Gastrocnemius medialis (tissue), 4 donors: Measurements from ENCODE around the gene PIK3R3. TPM values are rescaled to one million over a fixed set of nuclear protein-coding genes. Genes with fewer than 3 reads are reported as not detected.

Experiments used
- ATAC-seq, 2 donors: fragments of 150-250 bp; one replicate each; pipeline ENCODE4 v1.9.1; 2016
- DNase-seq, 2 donors: peaks; one replicate each; pipeline ENCODE4 v3.0.0-alpha.2; 2019
- H3K27ac ChIP-seq, 4 donors: fragments of 200-600 bp; sonication (generic); 1 replicate in 1 of 4; 2 replicates in 3 of 4; pipeline ENCODE4 v1.5.1; 2016 to 2018; ENCODE audit warnings: mild to moderate bottlenecking in 2 of 4, moderate library complexity in 1 of 4
- H3K27me3 ChIP-seq, 3 donors: fragments of 200-600 bp; sonication (generic) in 2 of 3; 1 replicate in 1 of 3; 2 replicates in 2 of 3; pipeline versions ENCODE4 v1.5.1 to v1.6.0; 2016 to 2019; ENCODE audit warnings: mild to moderate bottlenecking in 1 of 3, moderate library complexity in 1 of 3
- H3K36me3 ChIP-seq, 2 donors: fragments of 200-600 bp; sonication (generic) in 1 of 2; one replicate each; pipeline ENCODE4 v1.5.1; 2017 to 2018
- H3K4me1 ChIP-seq, 2 donors: fragments of 200-600 bp; sonication (generic) in 1 of 2; one replicate each; pipeline ENCODE4 v1.5.1; 2016 to 2017; ENCODE audit warnings: mild to moderate bottlenecking in 2 of 2
- H3K4me3 ChIP-seq, 4 donors: fragments of 200-600 bp; sonication (generic) in 3 of 4; 1 replicate in 1 of 4; 2 replicates in 3 of 4; pipeline ENCODE4 v1.5.1; 2016 to 2019; ENCODE audit warnings: mild to moderate bottlenecking in 2 of 4
- H3K9me3 ChIP-seq, 3 donors: fragments of 200-600 bp; sonication (generic) in 2 of 3; 1 replicate in 1 of 3; 2 replicates in 2 of 3; pipeline ENCODE4 v1.5.1; 2016 to 2019
- POLR2A ChIP-seq, 2 donors: fragments of 450-650 bp; IDR thresholded peaks; one replicate each; pipeline ENCODE4 v1.6.1; 2017; ENCODE audit warnings: antibody characterized with exemption in 2 of 2, mild to moderate bottlenecking in 2 of 2, moderate library complexity in 2 of 2
- in situ Hi-C, 4 donors: fragments of 200-750 bp; cut with MboI; loops; one replicate each; pipeline versions ENCODE4 v1.15.0 to v1.8.0; 2017; ENCODE audit warnings: low sequenced_read_pairs in 4 of 4
- intact Hi-C: fragments of 100-400 bp; cut with DNase I; formaldehyde crosslinking; loops from one replicate; pipeline ENCODE4 v1.15.1; 2023; ENCODE audit warnings: low total_unique reads
- total RNA-seq, 4 donors: library from RNA; depleted of rRNA; stranded (reverse); fragments of >200 nt; gene quantifications; one replicate each; pipeline versions ENCODE4 v1.1.0 to v1.2.3, GENCODE V29; 2016
- TF ChIP-seq, protein P1 (sequence below), 5 experiments: fragments of 450-650 bp in 3 of 5; fragments of 200-600 bp in 2 of 5; sonication (generic) in 2 of 5; IDR thresholded peaks in 4 of 5; conservative IDR thresholded peaks in 1 of 5; 1 replicate in 4 of 5; 2 replicates in 1 of 5; pipeline ENCODE4 v1.5.1; 2016 to 2019; ENCODE audit warnings: antibody characterized with exemption in 5 of 5, mild to moderate bottlenecking in 3 of 5, moderate library complexity in 3 of 5

PIK3R3 gene
- total RNA-seq, 4 donors from 2014 or later, result 12.1 to 23.8 (median 15.9) TPM

DNA sequence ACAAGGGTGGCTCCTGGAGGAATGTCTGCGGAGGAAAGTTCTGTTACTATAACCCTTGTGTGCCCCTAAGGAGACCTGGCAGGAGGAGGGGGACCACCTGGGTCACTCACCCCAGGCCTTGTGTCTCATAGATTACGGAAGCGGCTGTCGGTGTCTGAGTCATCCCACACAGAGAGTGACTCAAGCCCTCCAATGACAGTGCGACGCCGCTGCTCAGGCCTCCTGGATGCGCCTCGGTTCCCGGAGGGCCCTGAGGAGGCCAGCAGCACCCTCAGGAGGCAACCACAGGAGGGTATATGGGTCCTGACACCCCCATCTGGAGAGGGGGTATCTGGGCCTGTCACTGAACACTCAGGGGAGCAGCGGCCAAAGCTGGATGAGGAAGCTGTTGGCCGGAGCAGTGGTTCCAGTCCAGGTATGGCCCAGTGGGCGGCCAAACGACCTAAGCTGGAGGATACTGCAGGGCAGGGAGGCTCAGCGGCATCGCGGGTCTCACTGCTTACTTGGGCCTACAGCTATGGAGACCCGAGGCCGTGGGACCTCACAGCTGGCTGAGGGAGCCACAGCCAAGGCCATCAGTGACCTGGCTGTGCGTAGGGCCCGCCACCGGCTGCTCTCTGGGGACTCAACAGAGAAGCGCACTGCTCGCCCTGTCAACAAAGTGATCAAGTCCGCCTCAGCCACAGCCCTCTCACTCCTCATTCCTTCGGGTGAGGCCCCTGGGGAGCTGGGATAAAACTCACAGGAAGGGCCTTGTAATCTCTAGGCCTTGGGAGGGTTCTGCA, 101.4 kb downstream of the PIK3R3 start:
- Histone ChIP-seq H3K4me1 (peaks cover 27 to 45% of the 10 kb centered on the region in 2 donors), H3K27me3 (no peaks in the 10 kb centered on the region), H3K27ac (peak overlapping the region; percentile 37 to 78 (median 66)), H3K9me3 (no peaks in the 10 kb centered on the region), H3K4me3 (no peak overlapping the region), H3K36me3 (peaks cover 0 to 97% of the 10 kb centered on the region in 2 donors)
- DNase-seq (no peak), ATAC-seq (no peak)
- intact Hi-C loops (no loop called here), in situ Hi-C loops (loop anchor here in 1 of 4 donors (10.0 kb wide), 1 partner anchor 194 kb away; no protein-coding TSS in a partner anchor)
- TF ChIP-seq, protein P1, sequence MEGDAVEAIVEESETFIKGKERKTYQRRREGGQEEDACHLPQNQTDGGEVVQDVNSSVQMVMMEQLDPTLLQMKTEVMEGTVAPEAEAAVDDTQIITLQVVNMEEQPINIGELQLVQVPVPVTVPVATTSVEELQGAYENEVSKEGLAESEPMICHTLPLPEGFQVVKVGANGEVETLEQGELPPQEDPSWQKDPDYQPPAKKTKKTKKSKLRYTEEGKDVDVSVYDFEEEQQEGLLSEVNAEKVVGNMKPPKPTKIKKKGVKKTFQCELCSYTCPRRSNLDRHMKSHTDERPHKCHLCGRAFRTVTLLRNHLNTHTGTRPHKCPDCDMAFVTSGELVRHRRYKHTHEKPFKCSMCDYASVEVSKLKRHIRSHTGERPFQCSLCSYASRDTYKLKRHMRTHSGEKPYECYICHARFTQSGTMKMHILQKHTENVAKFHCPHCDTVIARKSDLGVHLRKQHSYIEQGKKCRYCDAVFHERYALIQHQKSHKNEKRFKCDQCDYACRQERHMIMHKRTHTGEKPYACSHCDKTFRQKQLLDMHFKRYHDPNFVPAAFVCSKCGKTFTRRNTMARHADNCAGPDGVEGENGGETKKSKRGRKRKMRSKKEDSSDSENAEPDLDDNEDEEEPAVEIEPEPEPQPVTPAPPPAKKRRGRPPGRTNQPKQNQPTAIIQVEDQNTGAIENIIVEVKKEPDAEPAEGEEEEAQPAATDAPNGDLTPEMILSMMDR (IDR thresholded peaks at IDR 0.05 in 4 of 5, conservative IDR thresholded peaks at IDR 0.05 in 1 of 5), result no peak
- no peak for TF ChIP-seq POLR2A (IDR thresholded peaks at IDR 0.05)

DNA sequence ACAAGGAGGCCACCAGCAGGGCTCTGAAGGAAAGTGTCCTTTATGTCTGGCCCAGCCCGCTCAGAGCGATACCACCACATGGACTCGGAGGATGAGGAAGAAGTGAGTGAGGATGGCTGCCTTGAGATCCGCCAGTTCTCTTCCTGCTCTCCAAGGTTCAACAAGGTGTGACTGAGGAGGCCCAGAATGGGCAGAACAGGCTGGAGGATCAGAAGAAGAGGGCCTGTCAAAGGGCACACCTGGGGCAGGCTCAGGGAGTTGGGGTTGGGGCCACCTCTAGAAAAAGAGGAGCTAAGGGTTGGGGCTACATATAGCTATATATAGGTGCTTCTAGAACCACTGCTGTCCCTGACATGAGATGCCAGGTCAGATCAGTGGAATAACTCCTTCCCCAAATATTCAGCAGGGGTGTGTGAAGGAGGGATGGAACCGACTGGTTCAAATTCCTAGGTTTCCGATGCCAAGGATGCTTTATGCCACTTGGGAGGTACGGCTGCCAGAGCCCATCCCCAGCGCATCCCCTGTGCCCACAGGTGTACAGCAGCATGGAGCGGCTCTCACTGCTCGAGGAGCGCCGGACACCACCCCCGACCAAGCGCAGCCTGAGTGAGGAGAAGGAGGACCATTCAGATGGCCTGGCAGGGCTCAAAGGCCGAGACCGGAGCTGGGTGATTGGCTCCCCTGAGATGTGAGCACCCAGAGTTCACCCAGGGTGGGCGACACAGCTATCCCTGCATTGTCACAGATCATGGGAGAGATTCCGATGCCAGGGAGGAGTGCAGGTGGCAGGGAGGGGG, 102.2 kb downstream of the PIK3R3 start:
- peaks cover 31 to 47% of the 10 kb centered on the region in 2 donors for H3K4me1 ChIP-seq
- intact Hi-C loops (no loop called here), in situ Hi-C loops (loop anchor here in 1 of 4 donors (10.0 kb wide), 1 partner anchor 195 kb away; no protein-coding TSS in a partner anchor)
- no peaks in the 10 kb centered on the region for H3K27me3 ChIP-seq
- no peaks in the 10 kb centered on the region for H3K9me3 ChIP-seq
- H3K27ac ChIP-seq, result peak overlapping the region; percentile 37 to 78 (median 66)
- H3K4me3 ChIP-seq, result no peak overlapping the region
- TF ChIP-seq, protein P1 (IDR thresholded peaks at IDR 0.05 in 4 of 5, conservative IDR thresholded peaks at IDR 0.05 in 1 of 5), result no peak
- no peak for TF ChIP-seq POLR2A (IDR thresholded peaks at IDR 0.05)
- H3K36me3 ChIP-seq, result peaks cover 0 to 97% of the 10 kb centered on the region in 2 donors
- no peak for DNase-seq
- no peak for ATAC-seq

DNA sequence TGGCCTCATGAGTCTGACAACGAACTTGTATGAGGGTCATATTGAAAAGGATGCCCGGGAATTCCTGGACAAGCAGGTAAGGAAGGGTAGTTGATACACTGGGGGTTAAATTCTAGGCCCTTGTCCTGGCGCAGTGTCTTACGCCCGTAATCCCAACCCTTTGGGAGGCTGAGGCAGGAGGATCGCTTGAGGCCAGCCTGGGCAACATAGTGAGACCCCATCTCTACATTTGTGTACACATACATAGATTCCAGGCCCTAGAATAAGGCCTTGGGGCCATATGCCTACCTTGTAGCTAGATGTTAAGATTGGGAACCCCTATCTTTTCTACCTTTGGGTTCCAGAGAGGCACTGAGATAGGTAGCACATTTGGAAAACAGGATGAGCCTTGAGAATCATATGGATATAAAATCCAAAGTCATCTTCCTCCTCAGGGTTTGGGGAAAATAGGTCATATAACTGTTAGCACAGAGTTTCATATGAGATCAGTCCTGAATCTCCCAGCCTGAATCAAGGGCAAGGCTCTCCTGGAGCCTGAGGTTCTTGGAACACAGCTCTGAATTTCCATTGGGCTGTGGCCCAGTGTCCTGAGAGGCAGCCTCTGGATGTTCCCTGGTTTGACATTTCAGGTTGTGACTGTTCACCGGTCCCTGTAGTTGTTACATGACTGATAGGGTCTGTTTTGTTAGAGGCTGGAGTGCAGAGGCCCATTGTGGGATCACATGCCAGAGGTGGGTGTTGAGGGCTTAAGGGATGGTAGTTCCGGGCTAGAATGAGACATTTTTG, 104.4 kb downstream of the PIK3R3 start:
- H3K27me3 ChIP-seq, result no peaks in the 10 kb centered on the region
- intact Hi-C loops, result no loop called here
- ATAC-seq (peak; percentile 32 to 46), DNase-seq (no peak)
- TF ChIP-seq, protein P1 (IDR thresholded peaks at IDR 0.05 in 4 of 5, conservative IDR thresholded peaks at IDR 0.05 in 1 of 5), result no peak
- no peak for TF ChIP-seq POLR2A (IDR thresholded peaks at IDR 0.05)
- in situ Hi-C loops, result no loop called here
- no peaks in the 10 kb centered on the region for H3K9me3 ChIP-seq
- no peak overlapping the region for H3K4me3 ChIP-seq
- peaks cover 0 to 97% of the 10 kb centered on the region in 2 donors for H3K36me3 ChIP-seq
- peaks cover 31 to 50% of the 10 kb centered on the region in 2 donors for H3K4me1 ChIP-seq
- peak overlapping the region; percentile 58 to 78 (median 64) for H3K27ac ChIP-seq

DNA sequence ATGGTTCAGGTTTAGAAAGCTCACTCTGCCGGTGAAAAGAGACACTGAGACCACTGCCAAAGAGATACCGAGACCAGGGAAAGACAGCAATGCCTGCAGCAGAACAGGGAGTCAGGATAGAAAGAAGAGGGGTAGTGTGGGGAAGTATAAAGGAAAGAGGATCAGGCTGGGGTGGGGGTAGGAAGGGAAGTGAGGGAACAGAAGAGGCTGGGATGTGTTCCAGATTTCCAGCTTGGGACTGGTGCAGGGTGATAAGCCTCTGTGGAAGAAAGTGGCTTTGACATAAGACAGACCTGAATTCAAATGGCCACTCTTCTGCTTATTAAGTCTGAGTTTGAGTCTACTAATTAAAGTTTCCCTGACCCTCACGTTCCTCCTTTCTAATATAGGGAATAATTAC, 105.9 kb downstream of the PIK3R3 start:
- H3K4me1 ChIP-seq, result peaks cover 32 to 48% of the 10 kb centered on the region in 2 donors
- intact Hi-C loops, result no loop called here
- no peak overlapping the region for H3K4me3 ChIP-seq
- DNase-seq, result no peak
- in situ Hi-C loops, result no loop called here
- no peaks in the 10 kb centered on the region for H3K27me3 ChIP-seq
- TF ChIP-seq, protein P1 (IDR thresholded peaks at IDR 0.05 in 4 of 5, conservative IDR thresholded peaks at IDR 0.05 in 1 of 5), result no peak
- H3K9me3 ChIP-seq, result no peaks in the 10 kb centered on the region
- H3K36me3 ChIP-seq, result peaks cover 0 to 97% of the 10 kb centered on the region in 2 donors
- no peak for ATAC-seq
- H3K27ac ChIP-seq, result peak overlapping the region; percentile 58 to 78 (median 64)
